ENCODE results near the gene AFF1.

Gene AFF1

DNA sequence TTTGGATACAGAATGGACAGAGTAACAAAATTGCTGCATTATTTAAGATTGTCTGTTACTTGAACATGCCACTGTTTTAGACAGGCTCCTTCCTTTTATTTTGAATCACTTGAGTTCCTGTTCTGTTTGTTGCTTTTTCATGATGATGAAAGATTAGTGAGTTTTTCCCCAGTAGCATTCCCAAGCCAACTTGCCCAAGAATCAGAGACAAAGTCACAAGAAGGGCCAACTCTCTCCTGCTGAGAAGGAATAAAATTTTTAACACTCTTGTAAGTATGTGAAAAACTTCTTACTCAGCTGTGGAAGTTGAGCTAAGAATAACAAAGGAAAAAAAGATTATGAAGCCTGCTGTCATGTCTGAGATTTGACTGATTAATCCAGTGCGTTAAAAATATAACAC, 181.4 kb downstream of the AFF1 start:
- Mint-ChIP-seq H3K9me3 (no peaks in the 10 kb centered on the region), H3K4me1 (peaks cover 19% of the 10 kb centered on the region), H3K27me3 (no peaks in the 10 kb centered on the region), H3K36me3 (peaks cover 62% of the 10 kb centered on the region), H3K4me3 (no peak overlapping the region), H3K27ac (no peak overlapping the region)
- CTCF ChIA-PET = interaction anchor here (4.6 kb wide), 1 partner anchor 194 kb away, joined by 24 read pairs; no protein-coding TSS in a partner anchor
- DNase-seq = no peak

DNA sequence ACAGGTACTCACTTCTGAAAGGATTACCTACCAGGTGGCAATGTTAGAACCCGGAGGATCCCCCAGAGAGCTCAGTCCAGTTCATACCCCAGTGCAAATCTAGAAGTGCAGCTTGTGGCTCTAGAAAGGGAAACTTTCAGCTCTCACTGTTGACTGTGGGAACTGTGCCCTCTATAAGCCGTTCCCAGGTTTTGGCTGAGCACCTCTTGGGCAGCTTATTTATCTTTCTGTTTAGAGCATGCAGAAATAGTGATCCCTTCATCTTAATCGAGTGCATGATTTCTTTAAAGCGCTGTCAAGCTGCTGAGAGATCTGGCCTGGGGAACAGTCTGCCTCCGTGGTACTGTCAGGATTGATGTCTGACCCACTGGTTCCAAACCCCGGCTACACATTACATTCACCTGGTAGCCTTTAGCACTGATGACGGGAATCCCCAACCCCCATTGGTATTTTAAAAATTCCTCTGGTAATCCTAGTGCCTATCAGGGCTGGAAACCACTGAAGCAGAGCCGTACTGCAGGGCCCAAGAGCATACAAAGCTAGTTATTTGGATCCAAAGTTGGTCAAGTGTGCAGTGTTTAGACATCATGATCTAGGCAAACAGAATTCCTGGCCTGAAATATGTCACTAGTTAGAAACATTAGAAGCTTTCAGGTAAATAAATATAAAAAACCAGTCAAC, 182.4 kb downstream of the AFF1 start:
- no peaks in the 10 kb centered on the region for H3K9me3 Mint-ChIP-seq
- no peaks in the 10 kb centered on the region for H3K27me3 Mint-ChIP-seq
- peaks cover 58% of the 10 kb centered on the region for H3K36me3 Mint-ChIP-seq
- H3K27ac Mint-ChIP-seq = no peak overlapping the region
- no peak for DNase-seq
- H3K4me1 Mint-ChIP-seq = peaks cover 11% of the 10 kb centered on the region
- no peak overlapping the region for H3K4me3 Mint-ChIP-seq
- CTCF ChIA-PET = interaction anchor here (0.5 to 4.6 kb wide), 2 partner anchors 195 to 212 kb away, joined by 4 to 24 read pairs; no protein-coding TSS in a partner anchor

DNA sequence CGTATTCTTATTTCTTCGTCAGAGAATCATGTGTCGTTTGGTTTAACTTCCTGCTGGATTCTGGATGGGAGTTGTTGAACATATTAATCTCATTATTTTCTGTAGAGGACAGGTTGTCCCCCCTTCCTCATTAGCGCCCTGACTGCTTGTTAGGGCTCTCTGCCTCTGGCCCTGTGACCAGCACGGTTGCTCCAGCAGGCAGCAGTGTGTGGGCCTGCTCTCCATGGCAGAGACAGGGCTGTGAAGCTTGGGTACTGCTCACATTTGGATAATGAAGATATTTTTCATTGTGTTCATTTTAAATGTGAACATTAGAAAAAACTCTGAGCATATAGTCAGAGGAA, 182.9 kb downstream of the AFF1 start:
- Mint-ChIP-seq H3K4me1 (peaks cover 7% of the 10 kb centered on the region), H3K36me3 (peaks cover 53% of the 10 kb centered on the region), H3K27ac (no peak overlapping the region), H3K27me3 (no peaks in the 10 kb centered on the region), H3K4me3 (no peak overlapping the region), H3K9me3 (no peaks in the 10 kb centered on the region)
- no peak for DNase-seq
- CTCF ChIA-PET = interaction anchor here (4.6 kb wide), 1 partner anchor 195 kb away, joined by 24 read pairs; no protein-coding TSS in a partner anchor

DNA sequence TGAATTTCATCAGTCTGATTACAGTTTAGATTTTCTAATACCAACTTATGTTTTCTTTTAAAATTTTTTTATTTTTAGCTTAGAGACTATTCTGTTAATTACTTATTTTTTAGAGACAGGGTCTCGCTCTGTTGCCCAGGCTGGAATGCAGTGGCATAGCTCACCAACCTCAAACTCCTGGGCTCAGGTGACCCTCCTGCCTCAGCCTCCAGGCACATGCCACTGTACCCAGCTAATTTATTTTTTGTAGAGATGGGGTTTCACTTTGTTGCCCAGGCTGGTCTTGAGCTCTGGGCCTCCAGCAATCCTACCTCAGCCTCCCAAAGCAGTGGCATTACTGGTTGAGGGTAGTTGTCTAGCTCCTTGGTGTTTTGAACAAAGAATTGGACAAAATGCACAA, 183.6 kb downstream of the AFF1 start:
- Mint-ChIP-seq H3K4me3 (no peak overlapping the region), H3K27me3 (no peaks in the 10 kb centered on the region), H3K4me1 (peaks cover 7% of the 10 kb centered on the region), H3K27ac (no peak overlapping the region), H3K36me3 (peaks cover 53% of the 10 kb centered on the region), H3K9me3 (no peaks in the 10 kb centered on the region)
- CTCF ChIA-PET = interaction anchor here (1.3 to 4.6 kb wide), 2 partner anchors 111 to 196 kb away, joined by 4 to 24 read pairs; no protein-coding TSS in a partner anchor
- no peak for DNase-seq

DNA sequence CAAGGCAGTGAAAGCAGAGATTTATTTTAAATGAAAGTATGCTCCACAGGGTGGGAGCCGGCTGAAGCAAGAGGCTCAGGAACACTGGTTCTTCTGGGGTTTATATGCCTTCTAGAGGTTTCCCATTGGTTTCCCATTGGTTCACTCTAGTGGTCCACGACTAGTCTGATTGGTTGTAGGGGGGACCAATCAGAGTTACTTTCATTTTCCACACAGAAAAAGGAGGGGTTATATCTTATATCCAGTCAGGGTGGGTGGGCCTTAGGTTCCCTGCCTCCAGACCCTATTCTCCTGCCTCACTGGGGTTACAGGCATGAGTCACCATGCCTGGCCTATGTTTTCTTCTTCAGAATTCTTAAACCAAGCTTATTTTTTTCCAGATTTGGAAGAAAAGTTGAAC, 184.0 kb downstream of the AFF1 start:
- Mint-ChIP-seq H3K36me3 (peaks cover 53% of the 10 kb centered on the region), H3K4me1 (peaks cover 7% of the 10 kb centered on the region), H3K9me3 (no peaks in the 10 kb centered on the region), H3K27ac (no peak overlapping the region), H3K27me3 (no peaks in the 10 kb centered on the region), H3K4me3 (no peak overlapping the region)
- CTCF ChIA-PET = interaction anchor here (1.0 to 4.6 kb wide), 4 partner anchors 27 to 196 kb away, joined by 3 to 24 read pairs (median 4); no protein-coding TSS in a partner anchor
- no peak for DNase-seq

DNA sequence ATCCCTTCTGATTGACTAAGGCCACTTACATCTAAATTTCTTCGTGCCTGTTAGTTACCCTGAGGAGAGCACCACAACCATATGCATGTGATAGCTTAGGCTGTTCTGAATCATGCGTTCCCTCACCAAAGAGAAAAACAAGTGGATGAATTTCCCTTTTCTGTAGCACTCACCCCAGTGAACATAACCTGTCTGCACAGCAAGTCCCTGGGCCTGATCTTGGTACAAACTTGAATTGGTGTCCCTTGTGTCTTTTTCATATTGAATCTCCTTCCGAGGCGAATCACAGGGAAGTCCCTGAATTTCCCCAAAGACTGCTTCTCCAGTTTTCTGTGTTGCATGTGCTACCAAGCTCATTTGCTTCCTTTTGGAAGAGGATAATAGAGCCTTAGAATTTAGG, 185.2 kb downstream of the AFF1 start:
- CTCF ChIA-PET = interaction anchor here (0.6 to 4.6 kb wide), 6 partner anchors 27 to 624 kb away, joined by 3 to 24 read pairs (median 3); no protein-coding TSS in a partner anchor
- Mint-ChIP-seq H3K27me3 (no peaks in the 10 kb centered on the region), H3K4me3 (no peak overlapping the region), H3K9me3 (no peaks in the 10 kb centered on the region), H3K27ac (no peak overlapping the region), H3K36me3 (peaks cover 50% of the 10 kb centered on the region), H3K4me1 (peaks cover 7% of the 10 kb centered on the region)
- DNase-seq = no peak

DNA sequence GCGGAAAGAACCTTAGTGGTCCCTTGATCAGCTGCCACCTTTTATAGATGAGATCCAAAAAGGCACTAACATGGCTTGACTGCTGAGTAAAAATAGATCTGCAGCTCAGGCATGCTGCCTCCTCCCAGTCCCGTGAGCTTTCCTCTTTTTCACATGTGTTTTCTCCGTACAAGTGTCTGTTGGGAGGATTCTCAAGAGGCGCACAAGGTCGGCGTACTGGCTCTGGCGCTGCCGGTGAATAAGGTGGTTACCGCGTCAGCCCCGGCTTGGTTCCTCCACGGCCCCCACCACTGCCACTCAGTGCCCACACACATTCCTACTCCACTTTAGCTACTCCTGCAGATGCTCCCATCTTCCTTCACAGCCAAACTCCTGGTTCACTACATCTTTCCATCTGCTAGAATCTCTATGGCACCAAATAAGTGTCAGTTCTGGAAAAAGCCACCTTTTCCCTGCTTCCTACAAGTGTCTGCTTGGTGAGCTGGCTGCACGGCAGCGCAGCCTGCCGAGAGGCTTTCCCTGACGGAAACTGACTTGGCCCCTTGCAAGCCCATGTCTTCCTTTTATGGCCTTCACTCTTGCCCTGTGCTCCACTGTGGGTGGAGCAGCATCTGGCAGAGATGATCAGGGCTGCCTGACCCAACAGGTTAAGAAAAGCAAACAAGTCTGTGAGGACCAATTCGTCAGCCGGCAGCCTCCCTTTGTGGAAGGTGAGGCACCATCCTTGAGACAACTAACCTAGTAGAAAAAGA, 185.8 kb downstream of the AFF1 start:
- Mint-ChIP-seq H3K9me3 (no peaks in the 10 kb centered on the region), H3K4me3 (no peak overlapping the region), H3K4me1 (peaks cover 7% of the 10 kb centered on the region), H3K36me3 (peaks cover 53% of the 10 kb centered on the region), H3K27me3 (no peaks in the 10 kb centered on the region), H3K27ac (no peak overlapping the region)
- DNase-seq = no peak
- CTCF ChIA-PET = interaction anchor here (0.6 to 4.6 kb wide), 4 partner anchors 65 to 624 kb away, joined by 3 to 24 read pairs (median 3); no protein-coding TSS in a partner anchor

DNA sequence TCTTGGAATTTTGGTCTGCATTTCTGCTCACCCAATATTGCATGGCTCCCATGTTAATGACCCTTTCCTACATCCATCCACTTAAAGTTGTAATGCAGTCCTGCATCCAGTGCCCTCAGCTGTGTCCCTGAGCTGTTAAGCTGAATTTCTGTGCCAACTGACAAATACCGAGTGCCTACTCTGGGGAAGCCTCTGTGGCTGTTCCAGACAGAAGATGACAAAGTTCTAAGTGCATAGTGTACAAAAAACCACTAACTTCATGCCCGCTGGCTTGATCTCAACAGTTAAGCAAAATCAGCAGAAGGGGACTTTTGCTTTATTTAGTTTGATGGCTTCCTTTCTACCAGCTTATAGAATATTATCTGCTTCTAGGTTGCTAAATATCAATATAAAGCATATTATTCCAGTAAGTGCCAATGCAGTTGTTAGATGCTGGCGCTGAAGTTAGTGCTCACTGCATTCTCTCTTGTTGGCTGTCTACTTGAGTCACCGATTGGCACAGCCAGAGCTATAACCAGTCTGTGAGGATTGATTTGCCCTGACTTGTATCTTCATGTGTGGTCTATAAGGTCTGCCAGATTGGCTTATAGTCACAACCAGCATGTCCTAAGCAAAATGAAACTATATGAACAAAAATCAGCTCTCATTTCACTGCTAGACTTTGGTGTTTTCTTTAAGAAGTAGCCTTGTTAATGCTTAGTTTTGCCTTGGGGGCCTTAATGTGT, 186.7 kb downstream of the AFF1 start:
- H3K4me3 Mint-ChIP-seq = no peak overlapping the region
- DNase-seq = no peak
- H3K9me3 Mint-ChIP-seq = no peaks in the 10 kb centered on the region
- peaks cover 55% of the 10 kb centered on the region for H3K36me3 Mint-ChIP-seq
- no peaks in the 10 kb centered on the region for H3K27me3 Mint-ChIP-seq
- H3K4me1 Mint-ChIP-seq = peaks cover 7% of the 10 kb centered on the region
- CTCF ChIA-PET = no interaction called here
- peak overlapping the region; percentile 49 for H3K27ac Mint-ChIP-seq

DNA sequence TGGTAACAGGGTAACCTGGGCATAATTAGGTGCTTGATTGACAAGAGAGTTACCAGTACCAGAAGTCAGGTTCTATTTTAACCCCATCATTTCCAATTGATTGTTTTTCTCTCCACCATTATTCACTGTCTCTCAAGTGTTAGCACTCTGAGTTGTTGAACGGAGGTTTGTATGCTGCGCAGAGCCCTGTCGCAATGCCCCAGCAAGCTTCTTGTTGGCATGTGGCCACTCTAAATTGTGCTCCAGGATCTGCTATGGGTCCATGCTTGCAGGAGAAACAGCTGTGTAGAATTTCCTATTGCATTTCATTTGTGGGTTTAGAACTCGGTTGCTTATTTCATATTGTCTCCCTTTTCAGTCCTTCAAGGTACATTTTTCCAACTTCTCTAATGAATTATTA, 187.4 kb downstream of the AFF1 start:
- H3K4me3 Mint-ChIP-seq = no peak overlapping the region

DNA sequence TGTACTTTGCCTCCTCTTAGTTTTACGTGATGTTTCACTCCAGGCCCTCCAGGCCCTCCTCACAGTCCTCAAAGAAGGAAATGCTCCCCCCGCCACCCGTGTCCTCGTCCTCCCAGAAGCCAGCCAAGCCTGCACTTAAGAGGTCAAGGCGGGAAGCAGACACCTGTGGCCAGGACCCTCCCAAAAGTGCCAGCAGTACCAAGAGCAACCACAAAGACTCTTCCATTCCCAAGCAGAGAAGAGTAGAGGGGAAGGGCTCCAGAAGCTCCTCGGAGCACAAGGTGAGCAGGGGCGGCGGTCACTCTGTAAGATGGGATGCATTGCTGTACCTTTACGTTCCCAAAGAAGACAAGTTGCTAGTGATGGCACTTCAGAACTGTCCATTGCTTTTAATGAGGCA, 191.2 kb downstream of the AFF1 start:
- no peak overlapping the region for H3K27ac Mint-ChIP-seq
- no peak overlapping the region for H3K4me3 Mint-ChIP-seq
- H3K9me3 Mint-ChIP-seq = no peaks in the 10 kb centered on the region
- no peaks in the 10 kb centered on the region for H3K27me3 Mint-ChIP-seq
- CTCF ChIA-PET = no interaction called here
- H3K36me3 Mint-ChIP-seq = peaks cover 55% of the 10 kb centered on the region
- DNase-seq = no peak
- H3K4me1 Mint-ChIP-seq = no peaks in the 10 kb centered on the region

More for the DNA sequence above, 187.4 kb downstream of the AFF1 start:
- H3K9me3 Mint-ChIP-seq = no peaks in the 10 kb centered on the region
- peaks cover 7% of the 10 kb centered on the region for H3K4me1 Mint-ChIP-seq
- H3K36me3 Mint-ChIP-seq = peaks cover 52% of the 10 kb centered on the region
- DNase-seq = no peak
- no peaks in the 10 kb centered on the region for H3K27me3 Mint-ChIP-seq
- CTCF ChIA-PET = no interaction called here
- no peak overlapping the region for H3K27ac Mint-ChIP-seq

DNA sequence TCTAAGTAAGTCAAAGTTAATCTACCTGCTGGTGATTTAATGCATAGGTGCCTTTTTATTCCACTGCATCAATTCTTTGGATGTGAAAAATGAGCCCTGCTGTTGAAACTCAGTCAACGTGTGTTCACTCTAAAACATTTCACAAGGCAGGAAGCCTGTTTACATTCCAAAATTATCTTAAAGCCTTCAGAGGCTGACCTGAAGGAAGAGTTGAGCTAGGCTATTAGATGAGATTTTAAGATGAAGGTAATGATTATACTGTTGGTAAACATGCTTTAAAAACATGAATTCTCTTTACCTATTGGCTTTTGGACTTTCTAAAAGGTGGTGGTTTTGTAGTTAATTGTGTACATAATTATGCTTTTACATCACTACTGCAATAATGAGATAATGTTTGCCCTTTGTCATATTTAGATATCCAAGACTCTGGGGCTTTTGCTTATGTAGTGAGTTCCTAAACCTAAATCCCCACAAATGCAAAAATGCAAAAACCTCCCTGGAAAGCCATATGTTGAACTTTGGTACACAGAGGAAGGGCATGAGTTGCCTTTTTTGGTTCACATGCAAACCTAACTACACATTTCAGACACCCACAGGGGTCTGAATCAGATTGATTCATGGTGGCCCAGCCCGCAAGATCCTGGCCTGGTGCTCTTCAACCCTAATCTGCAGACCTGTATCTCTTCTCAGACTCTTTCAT, 193.3 kb downstream of the AFF1 start:
- no peak for DNase-seq
- H3K27ac Mint-ChIP-seq = no peak overlapping the region

DNA sequence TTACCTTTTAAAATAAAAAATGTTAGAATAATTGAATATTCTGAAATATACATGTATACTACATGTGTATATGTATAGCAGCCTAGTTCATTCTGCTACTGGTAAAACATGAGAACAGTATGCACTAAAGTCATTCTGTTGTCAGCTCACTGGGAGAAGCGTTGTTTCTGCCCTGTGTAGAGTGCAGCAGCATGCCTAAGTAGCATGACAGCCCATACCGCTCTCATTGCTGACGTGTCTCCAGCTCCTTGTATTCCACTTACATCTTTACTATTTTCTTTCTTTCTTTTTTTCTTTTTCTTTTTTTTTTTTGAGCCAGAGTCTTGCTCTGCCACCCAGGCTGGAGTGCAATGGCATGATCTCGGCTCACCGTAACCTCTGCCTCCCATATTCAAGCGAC, 194.9 kb downstream of the AFF1 start:
- no peaks in the 10 kb centered on the region for H3K27me3 Mint-ChIP-seq
- H3K9me3 Mint-ChIP-seq = no peaks in the 10 kb centered on the region
- H3K4me3 Mint-ChIP-seq = no peak overlapping the region
- no peak for DNase-seq
- H3K36me3 Mint-ChIP-seq = peaks cover 78% of the 10 kb centered on the region
- H3K27ac Mint-ChIP-seq = no peak overlapping the region
- no peaks in the 10 kb centered on the region for H3K4me1 Mint-ChIP-seq
- CTCF ChIA-PET = no interaction called here

More for the DNA sequence above, 193.3 kb downstream of the AFF1 start:
- H3K4me3 Mint-ChIP-seq = no peak overlapping the region
- H3K36me3 Mint-ChIP-seq = peaks cover 67% of the 10 kb centered on the region
- CTCF ChIA-PET = no interaction called here
- no peaks in the 10 kb centered on the region for H3K9me3 Mint-ChIP-seq
- H3K27me3 Mint-ChIP-seq = no peaks in the 10 kb centered on the region
- H3K4me1 Mint-ChIP-seq = no peaks in the 10 kb centered on the region

DNA sequence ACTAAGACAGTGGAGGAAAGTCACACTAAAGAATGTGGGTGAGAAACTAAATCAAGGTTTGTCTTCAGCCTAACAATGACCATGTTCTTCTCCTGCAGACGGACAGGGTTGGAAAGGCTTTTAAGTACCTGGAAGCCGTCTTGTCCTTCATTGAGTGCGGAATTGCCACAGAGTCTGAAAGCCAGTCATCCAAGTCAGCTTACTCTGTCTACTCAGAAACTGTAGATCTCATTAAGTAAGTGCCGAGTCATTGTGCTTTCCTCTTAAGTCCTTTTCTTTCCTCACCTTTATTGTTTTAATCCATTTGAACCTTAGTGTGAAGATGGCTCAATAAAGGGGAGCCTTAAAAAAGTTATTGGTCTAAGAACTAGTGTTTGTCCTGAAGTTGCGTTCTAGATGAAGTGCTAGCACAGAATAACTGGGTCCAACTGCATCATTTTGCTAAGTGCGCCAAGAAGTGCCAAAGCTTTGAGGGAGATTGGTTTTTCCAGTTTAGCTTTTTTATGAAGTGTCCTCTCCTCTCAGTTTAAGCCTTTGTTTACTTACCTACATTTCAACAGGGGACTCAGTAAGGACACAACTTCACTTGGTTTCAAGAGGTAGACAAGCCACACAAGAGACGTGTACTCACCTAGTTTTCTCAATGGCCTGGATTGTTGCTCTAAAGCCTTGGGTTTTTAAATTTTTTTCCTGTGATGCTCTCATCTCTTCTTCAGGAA, 196.3 kb downstream of the AFF1 start:
- Mint-ChIP-seq H3K4me1 (no peaks in the 10 kb centered on the region), H3K4me3 (no peak overlapping the region), H3K36me3 (peaks cover 75% of the 10 kb centered on the region), H3K9me3 (no peaks in the 10 kb centered on the region), H3K27ac (no peak overlapping the region), H3K27me3 (no peaks in the 10 kb centered on the region)
- CTCF ChIA-PET = no interaction called here
- DNase-seq = no peak
